Colon (tissue), 2 donors: ENCODE measurements around the gene SEC31A.

Source experiments
- FAIRE-seq: peaks from 2 replicates; lab custom pipeline; 2012; peaks lifted over from hg19 to GRCh38; lab: Jason Lieb, UNC
- donor health status: control.
- donor health status: control.

The SEC31A gene

DNA sequence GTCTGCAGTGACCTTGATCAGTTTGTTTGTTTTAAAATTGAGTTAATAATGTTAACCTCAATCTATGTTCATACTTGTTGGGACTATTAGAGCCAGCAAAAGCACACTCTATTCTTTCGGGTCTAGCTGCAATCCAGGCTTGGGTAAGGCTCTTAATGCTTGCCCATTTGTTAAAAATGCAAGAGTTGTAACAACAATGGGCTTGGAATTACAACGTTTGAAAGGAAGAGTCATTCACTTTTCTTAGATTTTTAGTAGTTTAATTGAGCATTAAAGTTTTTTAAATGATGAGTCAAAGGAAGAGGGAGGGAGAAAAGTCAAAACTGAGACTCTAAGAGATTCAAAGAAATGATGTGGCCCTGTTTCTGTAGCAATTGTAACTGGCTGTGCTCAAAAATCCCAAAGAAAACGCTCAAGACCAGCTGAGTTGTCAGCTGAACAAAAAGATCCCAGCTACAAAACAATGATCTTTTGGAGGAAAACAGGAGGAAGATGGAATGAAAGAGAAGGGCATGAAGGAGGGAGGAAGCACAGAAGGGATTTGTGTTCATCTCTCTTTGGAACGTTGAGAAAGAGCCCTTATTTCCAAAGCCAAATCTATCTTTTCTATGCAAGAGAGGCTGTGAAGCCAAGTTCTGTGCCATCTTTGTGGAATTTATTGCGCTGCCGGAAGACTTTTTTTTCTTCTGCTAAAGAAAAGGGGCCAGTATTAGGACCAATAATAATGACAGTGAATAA is 97.9 kb downstream of the SEC31A start:
- FAIRE-seq, result no peak

DNA sequence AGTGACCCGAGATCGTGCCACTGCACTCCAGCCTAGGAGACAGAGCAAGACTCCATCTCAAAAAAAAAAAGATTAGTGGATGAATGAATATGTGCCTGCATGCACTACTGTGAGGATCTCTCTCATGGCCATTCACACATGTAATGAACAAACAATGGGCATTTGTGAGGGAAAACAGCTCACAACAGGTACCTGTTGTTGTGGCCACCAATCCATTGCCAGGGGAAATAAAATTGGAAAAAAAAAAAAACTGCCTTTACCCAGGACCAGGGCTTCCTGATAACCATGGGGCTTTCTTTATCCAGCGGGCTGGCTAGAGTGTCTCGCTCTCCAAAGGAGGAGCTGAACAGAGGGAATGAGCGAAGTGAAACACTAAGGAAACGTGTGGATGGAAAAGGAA is 99.8 kb downstream of the SEC31A start:
- no peak for FAIRE-seq

DNA sequence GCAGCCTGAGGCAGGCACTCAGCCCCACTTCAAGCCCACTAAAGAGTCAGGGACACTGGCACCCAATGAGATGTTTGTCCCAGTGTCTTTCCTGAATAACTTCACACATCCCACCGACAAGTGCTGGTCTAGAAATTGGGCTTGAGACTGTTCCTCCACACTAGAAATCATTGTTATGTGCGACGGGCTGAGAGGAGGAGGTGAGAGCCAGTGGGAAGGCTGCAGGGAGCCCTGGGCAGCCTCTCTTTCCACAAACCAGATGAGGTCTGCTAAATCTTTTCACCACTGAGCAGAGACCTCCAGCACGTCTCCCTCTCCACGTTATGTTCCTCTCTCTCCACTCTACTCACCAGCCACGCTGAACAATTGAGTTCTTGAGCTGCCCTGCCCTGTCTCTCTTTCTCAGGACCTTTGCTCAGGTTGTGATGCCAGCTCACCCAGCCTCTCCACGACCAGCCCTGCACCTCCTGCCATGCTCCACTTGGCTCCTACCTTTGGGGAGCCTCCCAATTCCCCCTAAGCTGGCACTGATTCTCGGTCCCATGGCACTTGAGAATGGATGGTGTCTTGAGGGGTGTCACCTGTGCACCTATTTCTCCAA is 100.8 kb downstream of the SEC31A start:
- no peak for FAIRE-seq

DNA sequence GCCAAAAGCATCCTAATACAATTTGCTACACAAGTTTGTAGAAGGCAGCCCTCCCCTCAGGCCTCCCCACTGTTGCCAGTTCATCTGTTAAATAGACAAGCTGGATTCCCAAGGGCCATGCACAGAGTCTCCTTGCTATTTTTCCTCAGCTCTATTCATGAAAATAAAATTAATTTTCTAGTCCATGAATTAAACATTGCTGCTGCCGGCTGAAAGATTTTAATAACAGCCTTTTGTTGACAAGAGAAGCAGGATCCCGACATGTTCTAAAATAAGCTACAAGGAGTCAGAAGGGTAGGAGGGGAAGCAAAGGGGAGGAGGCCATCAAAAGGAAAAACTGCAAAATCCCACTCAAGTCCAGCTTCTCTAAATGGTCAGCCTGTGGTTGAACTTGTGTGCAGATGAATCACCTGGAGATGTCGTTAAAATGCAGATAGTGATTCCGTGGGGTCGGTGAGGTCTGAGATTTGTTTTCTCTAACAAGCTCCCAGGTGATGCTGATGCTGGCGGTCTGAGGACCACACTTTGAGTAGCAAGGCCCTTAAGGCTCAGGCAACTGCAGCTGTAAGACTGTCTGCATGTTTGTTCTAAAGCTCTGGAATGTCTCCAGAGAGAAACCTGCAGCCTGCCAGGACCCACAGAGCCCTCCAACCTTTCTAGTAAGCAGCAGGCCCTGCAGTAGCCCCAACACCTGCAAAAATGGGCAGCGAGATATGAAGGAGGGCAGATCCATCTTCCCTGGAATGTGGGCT is 101.8 kb downstream of the SEC31A start:
- FAIRE-seq, result no peak

DNA sequence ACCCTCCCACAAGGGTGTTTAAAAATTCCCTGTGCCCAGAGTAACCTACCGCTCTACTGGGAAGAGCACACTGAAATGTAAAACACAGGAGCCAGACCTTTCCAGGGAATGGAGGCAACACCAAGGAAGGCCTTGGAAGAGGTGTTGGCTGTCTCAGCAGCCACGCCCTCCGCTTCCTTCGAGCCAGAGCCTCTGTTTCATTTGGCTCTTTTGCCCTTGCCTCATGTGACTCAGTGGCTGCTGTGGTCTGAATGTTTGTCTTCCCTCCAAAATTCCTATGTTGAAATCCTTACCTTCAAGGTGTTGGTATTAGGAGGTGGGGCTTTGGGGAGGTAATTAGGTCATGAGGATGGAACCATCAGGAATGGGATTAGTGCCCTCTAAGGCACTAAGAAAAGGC is 103.6 kb downstream of the SEC31A start:
- no peak for FAIRE-seq

DNA sequence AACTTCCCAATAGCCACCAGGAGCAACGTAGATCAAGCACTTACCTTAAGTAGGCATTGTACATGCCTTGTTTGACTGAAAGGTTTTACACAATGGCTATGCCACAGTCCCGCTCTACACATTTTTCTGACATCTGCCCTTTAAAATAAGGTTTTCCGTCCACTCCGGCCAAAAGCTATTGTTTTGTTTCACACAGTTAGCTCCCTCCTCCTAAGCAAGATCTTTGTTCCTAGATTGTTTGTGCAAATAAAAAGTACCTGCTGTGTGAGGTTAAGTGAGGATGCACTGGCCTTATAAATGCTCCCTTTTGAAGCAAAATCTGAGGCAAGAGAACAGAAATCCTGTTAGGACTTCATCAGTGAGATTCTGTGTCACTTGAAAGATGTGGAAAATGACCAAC is 104.1 kb downstream of the SEC31A start:
- no peak for FAIRE-seq

DNA sequence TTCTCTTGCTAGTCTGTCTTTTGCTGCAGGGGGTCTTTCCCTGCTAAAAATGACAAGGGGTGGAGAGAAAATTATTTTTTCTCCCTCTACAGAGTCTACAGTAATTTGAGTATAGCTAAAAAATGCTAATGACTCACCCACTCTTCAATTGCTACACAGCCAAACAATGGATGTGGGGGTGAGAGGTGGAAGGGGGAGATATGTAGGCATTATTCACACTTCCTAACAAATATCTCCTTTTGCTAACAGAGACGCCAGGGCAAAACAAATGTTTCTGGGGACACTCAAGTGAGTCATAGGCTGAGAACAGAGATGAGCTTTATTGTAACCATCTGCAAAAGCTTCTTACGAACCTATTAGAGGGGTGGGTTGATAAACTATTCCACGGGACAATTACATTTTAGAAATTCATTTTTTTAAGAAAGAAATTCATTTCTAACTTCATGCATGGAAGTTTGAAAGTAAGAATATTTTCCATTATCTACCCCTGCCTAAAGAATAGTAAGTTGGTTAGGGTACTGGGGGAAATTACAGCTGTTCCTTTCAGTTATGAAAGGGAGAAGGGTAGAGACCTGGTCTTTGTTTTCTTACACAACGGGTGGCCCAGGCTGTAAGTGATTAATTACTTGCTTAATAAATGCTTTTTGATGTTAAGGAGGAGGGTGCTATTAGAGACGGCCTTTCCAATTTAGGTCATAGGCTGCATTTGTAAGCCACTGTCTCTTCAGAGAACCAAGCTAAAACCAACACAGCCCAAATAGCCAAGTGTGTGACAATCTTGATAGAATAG is 105.1 kb downstream of the SEC31A start:
- no peak for FAIRE-seq

DNA sequence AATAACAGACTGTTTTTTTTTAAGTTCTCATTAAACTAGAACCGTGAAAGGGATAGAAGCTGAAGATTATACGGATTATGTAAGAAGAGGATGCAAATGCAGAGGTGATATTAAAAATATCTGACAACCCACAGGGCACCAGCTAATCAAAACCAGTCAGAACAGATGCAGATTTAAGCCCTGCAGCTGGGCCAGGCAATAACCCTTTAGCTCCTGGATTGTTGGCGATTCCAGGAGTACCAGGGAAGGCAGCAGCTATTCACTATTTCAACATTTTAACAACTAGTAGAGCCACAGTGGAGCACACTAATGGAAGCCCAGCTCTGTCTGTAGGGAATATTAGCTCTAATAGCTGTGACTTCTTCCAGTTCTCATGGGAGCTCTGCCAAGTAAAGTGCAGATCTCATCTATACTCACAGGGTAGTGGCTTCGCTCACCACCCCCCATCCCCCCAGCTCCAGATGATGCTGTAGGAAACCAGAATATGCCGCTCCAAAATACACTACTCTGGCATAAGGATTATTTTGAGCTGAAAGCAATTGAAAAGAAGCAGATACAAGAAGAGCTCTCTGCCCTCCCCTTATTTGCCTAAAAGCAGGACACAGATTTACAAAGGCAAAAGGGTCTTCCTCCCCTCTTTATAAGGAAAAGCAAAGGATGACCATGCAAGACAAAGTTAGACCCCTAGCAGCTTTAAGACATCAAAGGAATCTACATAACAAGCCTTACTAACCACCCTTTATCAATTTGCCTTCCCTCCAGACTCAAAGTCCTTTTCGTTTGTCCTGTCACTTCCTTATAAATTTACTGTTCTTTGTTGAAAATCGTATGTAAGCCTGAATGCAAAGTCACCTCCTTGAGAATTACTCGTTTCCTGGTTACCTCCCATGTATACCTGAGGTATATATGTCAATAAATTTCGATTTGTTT is 106.0 kb downstream of the SEC31A start:
- FAIRE-seq, result no peak

DNA sequence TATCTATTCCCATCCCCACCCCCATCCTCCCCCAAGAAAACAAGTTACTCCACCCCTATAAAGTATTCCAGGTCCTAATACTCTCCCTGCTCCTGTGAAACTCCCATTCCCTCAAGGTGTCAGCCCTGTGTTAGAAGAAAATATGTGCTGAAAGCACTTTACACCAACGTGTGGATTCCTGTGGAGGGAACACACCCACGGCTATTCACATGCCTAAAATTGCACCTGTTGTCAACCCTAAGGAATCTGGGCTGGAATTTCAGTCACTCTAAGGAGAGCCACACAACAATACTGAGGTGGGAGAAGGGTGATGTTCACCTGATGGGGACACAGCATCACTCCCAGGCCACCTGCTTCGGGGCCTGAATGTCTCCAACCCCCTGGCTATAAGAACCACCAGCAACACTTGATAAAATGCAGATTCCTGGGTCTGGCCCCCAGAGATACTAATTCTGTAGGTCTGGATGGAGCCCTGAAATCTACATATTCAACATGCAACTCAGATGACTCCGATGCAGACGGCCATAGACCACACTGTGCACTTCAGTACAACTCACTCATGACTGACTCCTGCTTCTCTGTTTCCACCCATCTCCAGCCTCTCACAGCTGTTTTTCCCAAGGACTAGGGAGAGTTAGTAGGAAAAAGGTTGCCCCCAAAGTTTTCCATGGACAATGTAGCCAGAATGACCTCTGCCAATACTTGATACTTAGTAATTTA is 108.2 kb downstream of the SEC31A start:
- FAIRE-seq, result no peak

DNA sequence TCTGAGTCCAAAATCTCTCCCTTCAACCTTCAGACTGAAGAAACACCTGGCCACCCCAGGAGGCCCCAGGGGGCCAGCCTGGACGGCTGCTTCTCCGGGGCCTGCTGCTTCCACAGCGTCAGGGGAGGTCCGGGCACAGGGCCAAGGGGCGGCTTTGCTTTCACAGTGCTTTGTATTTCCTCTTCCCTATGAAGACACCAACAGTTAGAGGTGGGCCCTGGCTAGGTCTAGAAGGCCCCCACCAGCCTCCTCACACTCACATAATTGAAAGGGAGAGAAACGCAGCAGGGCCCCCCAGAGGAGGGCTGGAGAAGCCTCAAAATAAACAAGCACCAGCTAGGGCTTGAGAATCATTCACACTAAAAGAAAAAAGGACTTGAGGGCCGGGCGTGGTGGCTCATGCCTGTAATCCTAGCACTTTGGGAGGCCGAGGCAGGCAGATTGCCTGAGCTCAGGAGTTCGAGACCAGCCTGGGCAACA is 110.2 kb downstream of the SEC31A start:
- FAIRE-seq, result no peak

DNA sequence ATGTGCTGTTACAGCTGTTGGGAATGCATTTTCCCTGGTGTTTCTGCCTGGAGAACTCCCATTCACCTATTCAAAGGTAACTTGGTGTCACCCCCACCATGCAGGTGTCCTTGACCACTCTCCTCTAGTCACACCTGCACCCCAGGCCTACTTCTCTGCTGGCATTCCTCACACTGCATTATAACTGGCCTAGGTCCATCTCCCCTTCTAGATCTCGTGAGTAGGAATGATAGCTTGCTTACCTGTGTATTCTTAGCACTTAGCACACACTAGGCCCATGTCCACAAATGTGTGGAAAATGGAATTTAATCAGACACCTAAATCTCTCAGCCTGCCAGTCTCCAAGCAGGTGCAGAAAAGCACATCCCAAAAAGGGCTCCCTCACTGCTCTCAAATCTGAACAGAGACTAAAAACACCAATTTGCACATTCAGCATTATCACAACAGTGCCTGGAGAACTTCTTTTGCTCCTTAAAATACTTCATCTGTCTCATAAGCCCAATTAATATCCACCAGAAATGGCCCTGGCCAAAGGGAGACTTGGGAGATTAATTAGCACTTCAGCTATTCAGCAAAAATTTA is 110.7 kb downstream of the SEC31A start:
- no peak for FAIRE-seq

DNA sequence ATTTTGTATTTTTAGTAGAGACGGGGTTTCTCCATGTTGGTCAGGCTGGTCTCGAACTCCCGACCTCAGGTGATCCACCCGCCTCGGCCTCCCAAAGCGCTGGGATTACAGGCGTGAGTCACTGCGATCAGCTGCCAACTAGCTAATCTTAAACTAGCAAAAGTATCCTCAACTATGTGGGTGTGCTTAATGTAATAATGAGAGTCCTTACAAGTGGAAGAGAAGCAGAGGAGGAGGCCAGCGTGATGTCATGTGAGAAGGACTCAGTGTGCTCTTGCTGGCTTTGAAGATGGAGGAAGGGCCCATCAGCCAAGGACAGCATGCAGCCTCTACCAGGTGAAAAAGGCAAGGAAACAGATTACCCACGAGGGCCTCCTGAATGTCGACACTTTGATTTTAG is 111.9 kb downstream of the SEC31A start:
- FAIRE-seq, result no peak

DNA sequence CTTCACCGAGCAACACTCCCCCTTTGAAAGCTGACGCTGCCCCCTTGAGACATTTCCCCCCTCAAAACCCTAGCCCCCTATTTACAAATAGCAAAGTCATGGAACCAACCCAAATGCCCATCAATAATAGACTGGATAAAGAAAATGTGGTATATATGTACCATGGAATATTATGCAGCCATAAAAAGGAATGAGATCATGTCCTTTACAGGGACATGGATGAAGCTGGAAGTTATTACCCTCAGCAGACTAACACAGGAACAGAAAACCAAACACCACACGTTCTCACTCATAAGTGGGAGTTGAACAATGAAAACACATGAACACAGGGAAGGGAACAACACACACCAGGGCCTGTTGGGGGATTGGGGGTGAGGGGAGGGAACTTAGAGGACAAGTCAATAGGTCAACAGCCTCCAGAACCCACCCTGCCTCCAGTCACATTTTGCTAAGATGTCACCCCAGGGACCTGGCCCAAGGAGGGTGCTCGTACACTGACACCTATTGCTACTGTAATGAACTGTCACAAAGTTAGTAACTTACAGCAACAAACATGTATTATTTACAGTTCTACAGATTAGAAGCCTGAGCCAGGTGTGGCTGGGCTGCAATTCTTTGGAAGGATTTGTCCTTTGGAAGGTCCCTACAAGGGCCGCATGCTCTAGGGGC is 113.0 kb downstream of the SEC31A start:
- no peak for FAIRE-seq

DNA sequence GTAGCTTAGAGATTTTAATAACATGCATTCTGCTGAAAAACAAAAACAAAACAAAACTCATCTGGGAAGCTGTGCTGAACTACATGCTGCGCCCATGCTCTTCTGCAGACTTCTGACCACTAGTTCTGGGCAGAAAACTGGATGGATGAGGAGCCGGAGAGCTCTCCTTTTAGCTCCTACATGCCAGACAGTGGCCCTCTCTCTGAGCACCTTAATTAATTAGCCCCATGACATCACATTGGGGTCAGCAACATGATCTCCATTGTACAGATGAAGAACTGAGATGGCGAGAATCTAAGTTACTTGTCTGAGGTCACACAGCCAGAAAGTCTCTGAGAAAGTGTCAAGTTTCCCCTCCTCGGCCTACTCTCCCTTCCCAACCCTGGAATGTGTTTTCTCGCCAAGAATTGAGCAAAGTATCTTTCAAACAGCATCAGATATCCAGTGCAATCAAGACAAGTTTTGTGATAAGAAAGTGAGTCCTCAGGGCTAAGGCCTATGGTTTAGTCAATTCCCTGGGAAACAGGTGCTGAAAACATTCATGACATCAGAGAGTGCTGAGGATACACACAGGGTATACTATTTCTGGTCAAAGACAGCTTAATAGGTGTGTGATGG is 113.9 kb downstream of the SEC31A start:
- no peak for FAIRE-seq

DNA sequence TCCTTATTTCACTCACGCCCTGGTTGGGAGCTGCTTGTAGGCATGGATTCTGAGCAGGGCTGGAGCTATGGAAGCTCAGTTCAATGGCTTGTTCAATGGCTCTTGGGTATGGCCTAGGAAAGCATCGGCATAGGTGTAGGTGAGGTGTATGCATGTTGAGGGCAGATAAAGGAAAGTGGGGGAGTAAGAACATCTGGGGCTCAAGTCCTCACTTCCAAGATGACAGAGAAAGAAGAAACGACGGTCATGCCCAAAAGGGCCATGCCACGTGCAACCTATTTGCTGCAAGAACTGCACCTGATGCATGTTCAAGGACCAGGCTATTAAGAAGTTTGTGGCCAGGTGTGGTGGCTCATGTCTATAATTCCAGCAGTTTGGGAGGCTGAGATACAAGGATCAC is 115.7 kb downstream of the SEC31A start:
- FAIRE-seq, result no peak

DNA sequence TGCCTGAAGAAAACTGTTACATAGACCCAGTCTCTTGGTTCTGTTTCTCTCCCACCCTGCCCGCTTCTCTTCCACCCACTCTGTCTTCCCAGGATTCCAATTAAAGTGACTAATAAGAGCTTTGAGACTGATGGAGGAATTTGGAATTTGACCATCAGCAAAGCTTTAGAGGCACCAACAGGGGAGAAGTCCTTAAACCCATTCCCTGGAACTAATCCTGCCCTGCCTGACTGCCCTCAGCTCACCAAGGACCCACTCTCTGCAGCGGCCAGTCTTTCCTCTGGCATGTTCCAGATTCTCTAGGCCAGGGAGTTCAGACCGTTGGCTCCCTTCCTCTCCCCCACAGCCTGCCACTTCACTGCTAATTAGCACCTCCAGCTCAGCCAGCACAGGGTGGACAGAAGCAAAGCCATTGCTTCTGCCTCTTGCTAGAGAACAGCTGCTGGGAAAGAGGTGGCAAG is 116.2 kb downstream of the SEC31A start:
- FAIRE-seq, result no peak

DNA sequence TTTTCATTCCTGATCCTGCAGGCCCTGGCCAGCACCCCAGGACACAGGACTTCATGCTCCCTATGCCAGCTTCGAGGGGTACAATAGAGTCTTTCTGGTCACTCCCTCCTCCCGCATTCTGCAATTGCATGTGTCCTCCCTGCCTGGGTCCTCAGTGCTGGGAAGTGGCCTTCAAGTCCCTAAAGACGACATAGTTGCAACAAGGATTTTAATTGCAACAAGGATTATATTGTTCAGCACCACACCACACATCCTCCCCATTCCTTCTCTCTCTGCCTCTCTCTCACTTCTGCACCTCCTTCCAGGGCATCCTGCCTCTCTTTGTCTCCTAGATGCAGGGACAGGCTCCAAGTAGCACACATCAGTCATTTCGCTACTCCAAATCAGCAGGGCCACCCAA is 117.9 kb downstream of the SEC31A start:
- no peak for FAIRE-seq

DNA sequence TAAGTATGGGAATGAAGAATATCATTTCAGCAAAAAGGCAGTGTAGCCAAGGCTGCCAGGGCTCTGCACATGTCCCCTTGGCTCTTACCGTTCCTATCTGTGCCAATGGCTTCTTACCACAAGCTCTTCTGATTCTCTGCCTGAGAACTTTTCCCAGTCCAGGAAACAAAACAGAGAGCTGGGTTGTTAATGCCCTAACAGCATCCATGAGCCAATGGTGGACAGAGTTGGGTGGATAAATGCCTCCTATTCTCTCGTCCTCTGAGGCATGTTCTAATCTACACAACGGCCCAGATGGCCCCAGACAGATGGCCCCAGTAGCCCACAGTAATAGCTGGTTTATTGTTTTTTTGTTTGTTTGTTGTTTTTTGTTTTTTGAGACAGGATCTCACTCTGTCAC is 120.3 kb downstream of the SEC31A start:
- FAIRE-seq, result no peak
